HepG2 (cell line): ENCODE data around the gene DIPK1C. TPM values are rescaled to one million over a fixed set of nuclear protein-coding genes. Genes with fewer than 3 reads are reported as not detected.

Source experiments
- ATAC-seq: fragments of 200-7000 bp; cut with Tn5 transposase; 3 replicates; pipeline ENCODE4 v1.9.1; 2020; ENCODE audit warnings: mild to moderate bottlenecking, moderate library complexity
- BruUV-seq: library from RNA; stranded (reverse); fragments of 400-500 nt; replicated peaks from 2 replicates; lab custom pipeline; 2021; lab: Mats Ljungman, UMichigan
- CTCF ChIA-PET: fragments of 300-600 bp; formaldehyde crosslinking; extraction: SDS; loops from one replicate; lab custom pipeline; 2021; ENCODE audit warnings: low total read pairs, inconsistent platforms, low intra/inter-chr PET ratio; lab: Yijun Ruan, JAX
- POLR2A ChIA-PET: fragments of 350-600 bp; sonication (Branson Sonifier 250); formaldehyde crosslinking; loops from one replicate; lab custom pipeline; 2020; ENCODE audit warnings: antibody characterized with exemption, inconsistent platforms; lab: Yijun Ruan, JAX
- DNase-seq: peaks from one replicate; pipeline ENCODE4 v3.0.0-alpha.2; 2015; ENCODE audit warnings: low spot score
- FAIRE-seq: peaks from 3 replicates; lab custom pipeline; 2011; peaks lifted over from hg19 to GRCh38; lab: Jason Lieb, UNC
- H2AFZ ChIP-seq: one replicate; pipeline ENCODE4 v1.6.1; 2011; ENCODE audit warnings: low read length, inconsistent platforms
- H3K27ac ChIP-seq: fragments of 300-600 bp; 3 replicates; pipeline ENCODE4 v1.8.0; 2011; ENCODE audit warnings: mixed run types, mild to moderate bottlenecking, mixed read lengths, low read length, inconsistent platforms; ENCODE audit not compliant: insufficient read depth; ENCODE audit errors: extremely low read length
- H3K27me3 ChIP-seq, 2 experiments: fragments of 200-600 bp in 1 of 2; 2 replicates in 1 of 2; 3 replicates in 1 of 2; pipeline versions ENCODE4 v1.6.0 to v1.8.0; 2011; ENCODE audit warnings: low read length in 2 of 2, mild to moderate bottlenecking in 2 of 2, moderate library complexity in 2 of 2, inconsistent platforms in 1 of 2; ENCODE audit not compliant: insufficient read depth in 2 of 2, control insufficient read depth in 1 of 2
- H3K36me3 ChIP-seq, 2 experiments: fragments of 200-600 bp in 1 of 2; replicated peaks in 1 of 2; 2 replicates in 1 of 2; 3 replicates in 1 of 2; pipeline versions ENCODE4 v1.5.1 to v1.8.0; 2011; ENCODE audit warnings: low read length in 2 of 2, inconsistent platforms in 1 of 2; ENCODE audit not compliant: insufficient read depth in 2 of 2, control insufficient read depth in 1 of 2
- H3K4me1 ChIP-seq: 2 replicates; pipeline ENCODE4 v1.5.1; 2012; ENCODE audit warnings: low read length, inconsistent platforms; ENCODE audit not compliant: insufficient read depth
- H3K4me2 ChIP-seq: 2 replicates; pipeline ENCODE4 v1.6.0; 2011; ENCODE audit warnings: low read depth, low read length, inconsistent platforms
- H3K4me3 ChIP-seq, 3 experiments: fragments of 200-600 bp in 1 of 3; sonication (generic), shearing (Covaris generic) in 1 of 3; replicated peaks in 1 of 3; 2 replicates each; pipeline ENCODE4 v1.5.1; 2011 to 2016; ENCODE audit warnings: low read length in 3 of 3, inconsistent platforms in 2 of 3, low read depth in 2 of 3, mild to moderate bottlenecking in 2 of 3, control low read depth in 1 of 3, mixed read lengths in 1 of 3; ENCODE audit not compliant: insufficient read depth in 1 of 3
- H3K79me2 ChIP-seq: one replicate; pipeline ENCODE4 v1.6.1; 2011; ENCODE audit warnings: low read length, inconsistent platforms; ENCODE audit not compliant: insufficient read depth
- H3K9ac ChIP-seq: 2 replicates; pipeline ENCODE4 v1.6.0; 2011; ENCODE audit warnings: mild to moderate bottlenecking, low read depth, low read length, inconsistent platforms; ENCODE audit not compliant: insufficient read depth
- H3K9me3 ChIP-seq: 2 replicates; pipeline ENCODE4 v1.5.1; 2012; ENCODE audit warnings: mild to moderate bottlenecking, low read length
- H4K20me1 ChIP-seq: 2 replicates; pipeline ENCODE4 v1.6.0; 2011; ENCODE audit warnings: inconsistent platforms, mild to moderate bottlenecking, low read length, moderate library complexity; ENCODE audit not compliant: insufficient read depth
- ARNT2 ChIP-seq: sonication (generic); formaldehyde crosslinking; IDR thresholded peaks from 2 replicates; pipeline ENCODE4 v1.8.0; 2022; ENCODE audit warnings: mild to moderate bottlenecking, low read depth, missing genetic modification reagents, moderate library complexity
- DZIP1 ChIP-seq: sonication (generic); formaldehyde crosslinking; IDR thresholded peaks from 2 replicates; pipeline ENCODE4 v1.5.0; 2020; ENCODE audit warnings: mild to moderate bottlenecking, missing genetic modification reagents
- ESRRA ChIP-seq: sonication (generic); formaldehyde crosslinking; IDR thresholded peaks from 2 replicates; pipeline ENCODE4 v1.5.1; 2020; ENCODE audit warnings: mild to moderate bottlenecking, low read depth, missing genetic modification reagents
- GPBP1L1 ChIP-seq: sonication (generic); formaldehyde crosslinking; IDR thresholded peaks from 2 replicates; pipeline ENCODE4 v1.5.0; 2020; ENCODE audit warnings: mild to moderate bottlenecking, missing genetic modification reagents
- IRF1 ChIP-seq: sonication (generic); formaldehyde crosslinking; IDR thresholded peaks from 2 replicates; pipeline ENCODE4 v1.4.0; 2020; ENCODE audit warnings: low read depth, mild to moderate bottlenecking, missing genetic modification reagents
- MBD4 ChIP-seq: IDR thresholded peaks from 2 replicates; pipeline ENCODE4 v1.6.1; 2012; ENCODE audit warnings: low read length, inconsistent platforms, borderline replicate concordance
- RXRB ChIP-seq: IDR thresholded peaks from 2 replicates; pipeline ENCODE4 v1.6.1; 2016; ENCODE audit warnings: borderline replicate concordance, missing genetic modification reagents, missing compliant biosample characterization
- SMAD1 ChIP-seq: sonication (generic); formaldehyde crosslinking; IDR thresholded peaks from 2 replicates; pipeline ENCODE4 v1.4.0; 2020; ENCODE audit warnings: missing genetic modification reagents, low read depth, mild to moderate bottlenecking, borderline replicate concordance
- TBP ChIP-seq: sonication (generic); formaldehyde crosslinking; IDR thresholded peaks from 2 replicates; pipeline ENCODE4 v1.5.0; 2020; ENCODE audit warnings: missing genetic modification reagents
- ZNF883 ChIP-seq: sonication (generic); formaldehyde crosslinking; IDR thresholded peaks from 2 replicates; pipeline ENCODE4 v1.5.1; 2020; ENCODE audit warnings: mild to moderate bottlenecking, missing genetic modification reagents; ENCODE audit errors: not compliant biosample characterization
- WGBS: methylation state at CpG from one replicate; pipeline ENCODE4 v1.1.6; 2017; ENCODE audit warnings: low lambda C conversion rate; 5-methylcytosine and 5-hydroxymethylcytosine counted together
- in situ Hi-C: cut with HindIII; loops from 2 replicates; pipeline ENCODE4 v1.10.0; 2017; ENCODE audit warnings: low pct_unique_long_range_greater_than_20kb; ENCODE audit not compliant: extremely low pct_ligation_motif_present
- intact Hi-C: fragments of 100-400 bp; cut with micrococcal nuclease; formaldehyde crosslinking; loops from one replicate; pipeline ENCODE4 v1.10.0; 2022; ENCODE audit not compliant: unreplicated experiment
- polyA plus RNA-seq, 8 experiments: library from polyadenylated mRNA; depleted of rRNA in 3 of 8; stranded (reverse) in 7 of 8; unstranded in 1 of 8; fragments of >200 nt; fragmentation: Illumina TruSeq in 4 of 8; extraction: Trizol in 4 of 8; gene quantifications; 2 replicates each; pipeline versions ENCODE4 v1.2.1 to v1.2.3, GENCODE V29; 2011 to 2016; ENCODE audit warnings: low read depth in 4 of 8, missing spikeins in 1 of 8, mixed read lengths in 1 of 8; ENCODE audit not compliant: insufficient read depth in 1 of 8
- total RNA-seq, 5 experiments: library from RNA; depleted of rRNA; stranded (reverse); fragments of >200 nt; fragmentation: Illumina TruSeq; extraction: Trizol; gene quantifications; 2 replicates each; pipeline ENCODE4 v1.2.3, GENCODE V29; 2016; ENCODE audit warnings: low read depth in 1 of 5
- TF ChIP-seq, protein P1 (sequence below): IDR thresholded peaks from 2 replicates; pipeline ENCODE4 v1.6.1; 2016; ENCODE audit warnings: low read depth, borderline replicate concordance
- TF ChIP-seq, protein P2 (sequence below): sonication (generic); formaldehyde crosslinking; conservative IDR thresholded peaks from 2 replicates; pipeline ENCODE4 v1.4.0; 2020; ENCODE audit warnings: missing genetic modification reagents

The DIPK1C gene
- total and polyA plus RNA-seq, 2 of the 13 experiments (the other 11 are each of a cell fraction or from before 2014, with no cell fraction given), result 1.8 TPM; not detected in 1

- FAIRE-seq, result no peak
- in situ Hi-C loops, result no loop called here
- TF ChIP-seq SMAD1 (CRISPR knock-in tag) (no peak), RXRB (CRISPR knock-in tag) (no peak), ARNT2 (CRISPR knock-in tag) (no peak), ESRRA (CRISPR knock-in tag) (no peak), ZNF883 (CRISPR knock-in tag) (no peak), GPBP1L1 (CRISPR knock-in tag) (no peak), MBD4 (no peak), DZIP1 (CRISPR knock-in tag) (no peak), IRF1 (CRISPR knock-in tag) (no peak), TBP (CRISPR knock-in tag) (no peak)
- TF ChIP-seq, protein P1, sequence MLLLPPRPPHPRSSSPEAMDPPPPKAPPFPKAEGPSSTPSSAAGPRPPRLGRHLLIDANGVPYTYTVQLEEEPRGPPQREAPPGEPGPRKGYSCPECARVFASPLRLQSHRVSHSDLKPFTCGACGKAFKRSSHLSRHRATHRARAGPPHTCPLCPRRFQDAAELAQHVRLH (CRISPR knock-in tag), result no peak
- TF ChIP-seq, protein P2, sequence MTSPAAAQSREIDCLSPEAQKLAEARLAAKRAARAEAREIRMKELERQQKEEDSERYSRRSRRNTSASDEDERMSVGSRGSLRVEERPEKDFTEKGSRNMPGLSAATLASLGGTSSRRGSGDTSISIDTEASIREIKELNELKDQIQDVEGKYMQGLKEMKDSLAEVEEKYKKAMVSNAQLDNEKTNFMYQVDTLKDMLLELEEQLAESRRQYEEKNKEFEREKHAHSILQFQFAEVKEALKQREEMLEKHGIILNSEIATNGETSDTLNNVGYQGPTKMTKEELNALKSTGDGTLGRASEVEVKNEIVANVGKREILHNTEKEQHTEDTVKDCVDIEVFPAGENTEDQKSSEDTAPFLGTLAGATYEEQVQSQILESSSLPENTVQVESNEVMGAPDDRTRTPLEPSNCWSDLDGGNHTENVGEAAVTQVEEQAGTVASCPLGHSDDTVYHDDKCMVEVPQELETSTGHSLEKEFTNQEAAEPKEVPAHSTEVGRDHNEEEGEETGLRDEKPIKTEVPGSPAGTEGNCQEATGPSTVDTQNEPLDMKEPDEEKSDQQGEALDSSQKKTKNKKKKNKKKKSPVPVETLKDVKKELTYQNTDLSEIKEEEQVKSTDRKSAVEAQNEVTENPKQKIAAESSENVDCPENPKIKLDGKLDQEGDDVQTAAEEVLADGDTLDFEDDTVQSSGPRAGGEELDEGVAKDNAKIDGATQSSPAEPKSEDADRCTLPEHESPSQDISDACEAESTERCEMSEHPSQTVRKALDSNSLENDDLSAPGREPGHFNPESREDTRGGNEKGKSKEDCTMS (CRISPR knock-in tag), result no peak
- TF ChIP-seq, all 625 proteins: peak for 0
- Histone ChIP-seq H3K27ac (no peak overlapping the region), H2AFZ (no peak overlapping the region), H3K9ac (no peak overlapping the region), H4K20me1 (no peaks in the 10 kb centered on the region), H3K27me3 (peaks cover 3 to 34% of the 10 kb centered on the region in 2 experiments; a peak in 3 of 5 replicates), H3K79me2 (no peaks in the 10 kb centered on the region), H3K36me3 (no peaks in the 10 kb centered on the region), H3K4me2 (no peak overlapping the region), H3K4me1 (no peaks in the 10 kb centered on the region), H3K4me3 (no peak overlapping the region), H3K9me3 (no peaks in the 10 kb centered on the region)
- no TSS peak for BruUV-seq
- CTCF ChIA-PET, result no interaction called here
- ATAC-seq, result no peak
- WGBS, result 21% methylated on average over 2 of the region's 2 CpGs
- POLR2A ChIA-PET, result no interaction called here
- no peak for DNase-seq
- intact Hi-C loops, result no loop called here
Measured at GRCh38 chr18:74420481-74420880, 36.6 kb downstream of the DIPK1C start.
